Left renal pelvis (tissue), 4 donors: Measurements from ENCODE around the gene RIIAD1. TPM values are rescaled to one million over a fixed set of nuclear protein-coding genes. Genes with fewer than 3 reads are reported as not detected.
"Not testable (repeated sequence)": the region's sequence is repeated elsewhere in the genome, so short reads cannot be mapped to it uniquely, and the experiment has no call there.

Source experiments
- DNase-seq, 4 donors: peaks; one replicate each; pipeline ENCODE4 v3.0.0-alpha.2; 2013; ENCODE audit warnings: low read depth in 4 of 4, low spot score in 3 of 4
- polyA plus RNA-seq, 4 donors: library from polyadenylated mRNA; unstranded; fragments of 120-200 nt; gene quantifications; one replicate each; pipeline ENCODE4 v1.2.1, GENCODE V29; 2013; ENCODE audit not compliant: insufficient read length in 4 of 4

Gene RIIAD1
- under 1 TPM in 2 of 4 donors, not detected in 2; 0.52 to 0.76 TPM for polyA plus RNA-seq

DNA sequence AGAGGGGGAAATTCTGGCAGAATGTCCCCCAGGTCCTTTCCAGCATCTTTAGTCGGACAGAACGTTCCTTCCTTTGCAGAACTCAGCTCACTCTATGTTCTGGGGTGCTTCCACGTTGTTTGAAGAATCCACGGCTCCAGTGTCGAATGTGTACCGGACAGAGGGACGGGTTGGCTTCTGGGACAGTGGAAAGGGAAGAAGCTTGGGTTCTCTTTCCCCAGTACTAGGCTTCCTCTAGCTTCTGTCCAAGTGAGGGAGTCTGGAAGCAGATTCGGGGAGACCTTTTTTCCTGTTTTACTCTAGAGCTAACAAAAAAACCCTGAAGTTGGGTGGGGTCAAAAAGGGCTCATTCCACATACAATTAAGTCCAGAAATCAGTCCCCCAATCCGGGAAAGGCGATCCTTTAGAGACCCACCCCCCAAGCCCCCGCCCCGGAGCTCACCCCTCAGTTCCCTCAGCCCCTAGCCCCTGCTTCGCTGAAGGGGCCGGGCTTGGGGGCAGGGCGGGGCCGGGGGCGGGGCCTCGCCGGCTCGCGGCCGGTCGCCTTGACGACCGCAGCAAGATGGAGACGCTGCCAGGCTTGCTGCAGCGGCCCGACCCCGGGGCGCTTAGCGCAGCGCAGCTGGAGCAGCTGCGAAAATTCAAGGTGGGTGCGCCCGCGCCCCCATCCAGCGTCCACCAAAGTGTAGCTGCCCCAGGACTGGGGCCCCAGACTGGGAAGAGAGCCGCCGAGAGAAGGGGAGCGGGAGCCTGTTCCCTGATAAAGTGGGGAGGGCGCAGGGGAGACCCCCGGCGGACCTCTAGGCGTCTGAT, at the start of gene RIIAD1:
Gene RIIAD1, plus strand, starts transcription at position 549 of the 814 bp plus-strand sequence. Its CDS starts 15 bp downstream, at position 564.
- DNase-seq = no peak

- no peak for DNase-seq
Observed at GRCh38 chr1:151673407-151673806, 47.9 kb upstream of the RIIAD1 start.

DNA sequence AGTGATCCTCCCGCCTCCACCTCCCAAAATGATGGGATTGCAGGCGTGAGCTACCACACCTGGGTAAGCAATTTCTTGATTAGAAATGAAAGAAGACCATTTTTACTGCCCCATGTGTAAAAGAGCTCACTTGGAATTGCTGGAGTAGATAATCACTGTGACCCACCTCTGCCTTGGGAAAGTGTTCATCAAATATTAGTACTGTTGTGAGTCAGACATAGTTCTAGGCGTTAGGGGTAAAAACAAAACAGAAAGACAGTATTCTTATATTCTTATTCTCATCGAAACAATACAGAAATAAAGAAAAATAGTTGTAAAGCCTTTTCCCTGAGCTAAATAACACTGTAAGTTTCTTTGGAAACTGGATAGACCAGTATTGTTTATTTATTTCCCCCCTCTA, 40.9 kb upstream of the RIIAD1 start:
- DNase-seq = no peak

GRCh38 chr1:151680826-151681225, 40.5 kb upstream of the RIIAD1 start:
- DNase-seq = no peak

DNA sequence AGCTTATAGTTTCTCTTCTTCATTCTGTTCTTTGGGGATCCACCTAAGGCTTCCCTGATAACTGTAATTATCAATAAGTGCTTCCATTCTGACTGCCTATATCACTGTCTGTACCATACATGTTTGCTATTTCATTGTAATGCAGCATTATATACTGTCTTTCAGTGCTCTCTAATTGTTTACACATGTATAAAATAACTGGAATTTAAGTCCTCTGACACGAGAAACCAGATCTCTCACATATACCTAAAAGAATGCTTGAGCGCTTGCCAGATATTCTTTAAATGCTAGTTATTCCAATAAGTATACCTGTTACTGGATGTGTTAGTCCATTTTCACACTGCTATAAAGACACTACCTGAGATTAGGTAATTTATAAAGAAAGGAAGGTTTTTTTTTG, 39.4 kb upstream of the RIIAD1 start:
- no peak for DNase-seq

- DNase-seq = not testable (repeated sequence)
Observed at GRCh38 chr1:151682901-151683300, 38.4 kb upstream of the RIIAD1 start.

- DNase-seq = no peak
Observed at GRCh38 chr1:151684128-151684527, 37.2 kb upstream of the RIIAD1 start.

- no peak for DNase-seq
Observed at GRCh38 chr1:151686561-151686960, 34.8 kb upstream of the RIIAD1 start.

DNA sequence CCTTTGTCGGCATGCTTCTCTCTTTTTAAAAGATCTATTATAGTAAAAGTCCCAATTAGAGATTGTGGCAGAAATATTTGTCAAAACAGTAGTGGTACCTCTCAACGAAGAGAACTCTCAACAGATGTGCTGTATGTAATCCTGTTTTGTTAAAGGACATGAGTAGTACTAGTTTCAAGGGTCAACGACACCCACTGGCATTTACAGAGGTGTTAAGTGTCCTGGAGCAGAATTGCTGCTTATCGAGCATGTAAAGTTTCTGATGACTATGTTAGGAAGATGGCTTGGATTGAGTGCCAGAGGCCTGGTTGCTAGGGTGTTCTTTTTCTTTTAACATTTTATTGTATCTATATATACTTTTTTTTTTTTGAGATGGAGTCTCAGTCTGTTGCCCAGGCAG, 31.8 kb upstream of the RIIAD1 start:
- DNase-seq = no peak

- DNase-seq = no peak
Observed at GRCh38 chr1:151692226-151692625, 29.1 kb upstream of the RIIAD1 start.

DNA sequence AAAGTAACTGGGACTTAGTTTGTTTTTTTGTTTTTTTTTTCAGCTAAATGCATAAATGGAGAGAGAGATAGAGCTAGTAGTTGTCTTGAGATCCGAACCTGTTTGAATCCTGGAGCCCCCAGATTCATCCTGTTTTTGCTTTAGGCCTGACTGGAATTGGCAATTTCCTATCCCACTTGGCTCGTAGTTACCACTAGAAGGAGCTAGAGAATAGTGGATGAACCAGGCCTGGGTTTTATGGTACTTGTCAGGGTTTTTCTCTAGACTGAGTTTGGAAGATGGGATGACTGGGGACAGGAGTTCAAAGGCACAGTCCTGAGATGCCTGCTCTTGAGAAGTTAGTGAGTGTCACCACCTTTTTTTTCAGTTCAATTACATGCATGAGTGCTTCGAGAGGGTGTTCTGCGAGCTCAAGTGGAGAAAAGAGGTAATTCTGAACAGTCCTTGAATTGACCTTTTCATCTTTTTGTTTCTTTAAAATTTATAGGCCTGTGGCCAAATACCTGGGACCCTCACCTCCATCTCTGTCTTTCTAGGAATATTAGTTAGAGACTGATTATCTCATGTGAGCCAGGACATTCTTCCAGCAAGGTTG, 28.2 kb upstream of the RIIAD1 start:
- no peak for DNase-seq

- no peak for DNase-seq
Observed at GRCh38 chr1:151701515-151701914, 19.8 kb upstream of the RIIAD1 start.

GRCh38 chr1:151702936-151703335, 18.4 kb upstream of the RIIAD1 start:
- no peak for DNase-seq

DNA sequence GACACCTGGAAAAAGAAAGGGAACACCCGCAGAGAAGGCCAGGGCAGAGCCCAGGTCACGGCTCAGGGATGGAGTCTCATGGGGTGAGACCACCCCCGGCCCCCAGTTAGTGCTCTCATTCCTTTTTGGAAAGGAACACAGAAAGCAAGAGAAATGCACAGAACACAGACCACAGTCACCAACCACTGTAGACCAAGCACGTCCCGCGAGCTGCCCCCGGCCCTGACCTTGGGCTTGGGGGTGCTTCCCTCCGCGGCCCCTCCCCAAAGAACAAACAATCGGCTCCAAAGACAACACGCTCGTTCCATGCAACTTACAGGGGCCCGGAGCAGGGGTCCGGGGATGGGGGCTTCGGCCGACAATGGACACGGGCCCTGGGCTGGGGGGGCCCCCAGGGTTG, 17.5 kb upstream of the RIIAD1 start:
- no peak for DNase-seq

- no peak for DNase-seq
Observed at GRCh38 chr1:151704246-151704645, 17.1 kb upstream of the RIIAD1 start.

DNA sequence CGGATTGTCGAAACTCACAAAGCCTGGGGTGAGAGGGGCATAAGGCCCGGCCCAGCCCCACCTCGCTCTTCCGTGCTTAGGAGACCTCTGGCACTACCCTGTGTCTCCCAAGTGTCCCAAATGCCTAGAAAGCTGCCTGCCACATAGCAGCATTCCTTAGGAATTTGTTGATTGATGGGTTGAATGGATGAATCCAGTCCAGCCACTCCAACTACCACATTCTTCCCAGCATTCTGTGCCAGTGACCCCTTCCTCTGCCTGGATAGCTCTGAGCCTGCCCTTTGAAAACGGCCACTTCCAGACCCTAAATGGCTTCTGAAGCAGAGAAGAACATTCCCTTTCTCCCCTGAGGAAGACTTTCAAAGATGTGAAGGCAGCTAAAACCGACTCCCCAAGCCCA, 16.2 kb upstream of the RIIAD1 start:
- no peak for DNase-seq

GRCh38 chr1:151705753-151706463, 15.4 kb upstream of the RIIAD1 start:
- no peak for DNase-seq

DNA sequence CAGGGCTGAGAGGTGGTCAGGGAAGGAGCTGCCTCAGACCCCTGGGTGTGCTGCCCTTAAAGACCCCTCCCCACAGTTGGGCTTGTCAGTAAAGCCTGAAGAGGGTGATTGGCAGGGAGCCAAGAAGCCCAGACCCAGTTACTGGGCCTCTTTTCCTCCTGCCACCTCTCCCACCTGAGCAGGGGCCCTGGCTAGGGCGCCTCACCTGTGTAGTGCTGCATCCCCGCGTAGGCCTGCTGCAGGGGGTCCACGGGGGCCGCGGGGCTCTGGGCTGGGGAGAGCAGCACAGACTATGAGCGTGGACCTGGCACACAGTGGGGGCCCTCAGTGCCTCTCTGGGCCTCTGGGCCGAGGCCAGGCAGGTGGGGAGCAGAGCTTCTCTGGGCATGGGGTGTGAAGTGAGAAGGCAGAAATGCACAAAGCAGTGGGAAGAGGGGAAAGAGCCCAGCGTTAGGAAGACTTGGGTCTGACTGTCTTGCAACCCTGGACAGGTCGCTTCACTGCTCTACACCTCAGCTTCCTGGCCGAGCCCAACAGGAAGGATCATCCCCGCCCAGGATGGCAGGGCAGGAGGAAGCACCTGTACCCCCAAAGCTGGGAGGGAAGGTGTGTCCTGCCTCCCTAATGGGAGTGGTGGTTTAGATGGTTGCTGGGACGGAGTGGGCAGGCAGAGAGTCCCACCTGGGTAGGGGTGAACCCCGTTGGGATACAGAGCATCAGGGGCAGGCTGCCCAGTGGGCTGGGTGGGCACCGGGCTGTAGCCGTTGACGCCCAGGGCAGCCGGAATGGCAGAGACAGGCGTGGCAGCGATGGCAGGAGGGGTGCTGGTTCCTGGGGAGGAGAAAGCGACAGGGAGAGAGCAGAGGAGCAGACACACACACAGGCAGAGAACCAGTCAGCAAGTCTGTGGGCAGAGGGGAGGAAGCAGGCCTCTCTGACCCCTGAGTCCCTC, 14.6 kb upstream of the RIIAD1 start:
- DNase-seq = no peak

DNA sequence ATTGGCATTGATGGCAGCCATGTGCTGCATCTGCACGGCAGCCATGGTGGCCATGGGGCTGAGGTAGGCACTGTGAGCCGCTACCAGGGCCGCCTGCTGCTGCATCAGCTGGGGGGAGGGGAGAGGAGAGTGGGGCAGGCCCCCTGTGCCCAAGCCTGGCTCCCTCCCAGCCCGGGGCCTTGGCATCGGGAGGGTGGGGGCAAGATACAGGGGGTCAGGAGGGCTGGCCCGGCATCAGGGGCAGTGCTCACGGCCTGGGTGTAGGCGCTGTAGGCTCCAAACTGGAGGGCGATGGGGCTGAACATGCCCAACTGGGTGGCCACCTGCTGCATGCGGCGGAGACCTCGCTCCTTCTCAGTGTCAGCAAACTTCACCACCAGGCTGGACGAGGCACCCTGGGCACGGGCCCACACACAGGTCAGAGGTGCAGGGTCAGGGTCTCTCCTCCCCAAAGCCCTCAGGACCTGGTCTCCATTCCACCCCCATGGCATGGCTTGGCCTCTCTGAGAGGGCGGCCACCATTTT, 13.7 kb upstream of the RIIAD1 start:
- no peak for DNase-seq

DNA sequence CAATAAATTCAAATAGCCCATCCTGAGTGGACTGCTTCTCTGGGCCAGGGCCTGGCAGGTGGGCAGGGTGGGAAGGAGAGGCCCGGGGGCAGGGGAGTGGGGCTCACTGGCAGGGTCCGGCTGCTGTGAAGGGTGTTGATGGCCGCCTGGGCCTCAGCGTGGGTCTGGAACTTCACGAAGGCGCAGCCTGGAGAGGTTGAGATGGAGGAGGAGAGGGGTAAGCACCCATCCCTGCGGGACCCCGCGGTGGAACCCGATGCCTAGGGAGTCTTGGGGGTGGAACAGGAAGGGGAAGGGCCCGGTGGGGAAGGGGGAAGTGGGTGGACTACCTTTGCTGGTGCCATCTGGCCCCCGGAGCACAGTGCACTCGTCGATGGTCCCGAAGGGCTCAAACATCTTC, 12.4 kb upstream of the RIIAD1 start:
- DNase-seq = no peak
